SW 1271 (cell line): ENCODE results near the gene LEMD1.

Experiments used
- DNase-seq, 2 experiments: peaks; one replicate each; lab custom pipeline; 2025; lab: John Stamatoyannopoulos, UW

Gene LEMD1

GRCh38 chr1:205354259-205355074, 67.4 kb downstream of the LEMD1 start:
- peak in 1 of 2 experiments; percentile 37 for DNase-seq

DNA sequence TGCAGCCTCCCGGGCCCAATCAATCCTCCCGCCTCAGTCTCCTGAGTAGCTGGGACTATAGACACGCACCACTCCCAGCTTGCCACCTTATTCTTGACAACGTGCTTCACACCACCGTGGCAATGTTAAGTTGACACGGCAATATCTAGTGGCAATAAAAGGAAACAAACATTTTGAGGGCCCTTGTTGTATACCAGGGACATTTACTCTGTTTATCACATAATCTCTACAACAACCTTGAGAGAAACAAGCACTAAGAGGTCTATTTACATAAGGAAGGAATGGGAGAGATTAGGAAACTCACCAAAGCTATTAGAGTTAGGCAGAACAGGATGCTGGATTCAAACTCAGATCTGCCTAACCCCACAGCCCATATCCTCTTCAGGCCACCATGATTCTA, 68.2 kb downstream of the LEMD1 start:
- DNase-seq, result no peak

DNA sequence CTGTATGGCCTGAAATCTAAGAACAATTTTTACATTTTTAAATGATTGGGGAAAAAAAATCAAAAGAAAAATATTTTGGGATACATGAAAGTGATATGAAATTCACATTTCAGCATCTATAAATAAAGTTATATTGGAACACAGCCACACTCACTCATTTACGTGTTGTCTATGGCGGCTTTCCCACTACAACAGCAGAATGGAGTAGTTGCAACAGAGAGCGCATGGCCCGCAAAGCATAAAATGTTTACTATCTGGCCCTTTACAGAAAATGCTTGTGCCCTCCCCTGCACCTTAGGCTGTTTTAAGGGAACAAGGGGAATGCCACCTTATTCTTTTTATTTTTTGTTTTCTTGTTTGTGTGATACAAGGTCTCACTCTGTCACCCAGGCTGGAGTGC, 68.7 kb downstream of the LEMD1 start:
- DNase-seq, result no peak

DNA sequence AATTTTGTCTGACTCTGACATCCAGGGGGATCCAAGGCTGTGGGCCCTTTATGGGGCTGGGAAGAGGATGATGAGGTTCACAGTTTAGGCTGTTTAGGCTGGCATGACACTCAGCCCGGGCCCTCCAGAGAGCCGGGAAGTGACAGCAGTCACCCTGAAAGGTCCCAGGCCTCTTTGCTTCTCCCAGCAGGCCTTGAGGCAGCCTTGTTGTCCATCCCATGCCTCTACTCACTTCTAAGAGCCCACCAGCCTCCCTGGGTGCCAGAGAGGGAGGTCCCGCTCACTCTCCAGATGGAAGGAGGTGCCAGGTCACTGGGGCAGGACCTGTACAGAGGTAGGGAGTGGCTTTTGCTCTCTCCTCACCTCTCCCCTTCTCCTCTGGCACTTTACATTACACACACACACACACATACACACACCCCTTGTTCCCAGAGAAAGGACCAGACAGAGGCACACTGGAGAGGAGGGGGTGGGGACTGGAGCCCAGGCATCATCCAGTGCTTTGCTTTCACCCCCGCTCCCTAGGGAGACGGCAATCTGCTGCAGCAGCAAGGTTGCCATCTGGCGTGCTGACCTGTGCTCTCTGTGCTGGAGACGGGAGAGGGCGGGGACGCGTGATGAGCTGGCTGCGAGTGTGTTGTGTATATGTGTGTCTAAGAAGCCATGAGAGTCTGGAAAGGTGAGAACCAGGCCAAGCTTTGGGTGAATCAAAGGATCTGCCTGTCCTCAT, 69.7 kb downstream of the LEMD1 start:
- no peak for DNase-seq

DNA sequence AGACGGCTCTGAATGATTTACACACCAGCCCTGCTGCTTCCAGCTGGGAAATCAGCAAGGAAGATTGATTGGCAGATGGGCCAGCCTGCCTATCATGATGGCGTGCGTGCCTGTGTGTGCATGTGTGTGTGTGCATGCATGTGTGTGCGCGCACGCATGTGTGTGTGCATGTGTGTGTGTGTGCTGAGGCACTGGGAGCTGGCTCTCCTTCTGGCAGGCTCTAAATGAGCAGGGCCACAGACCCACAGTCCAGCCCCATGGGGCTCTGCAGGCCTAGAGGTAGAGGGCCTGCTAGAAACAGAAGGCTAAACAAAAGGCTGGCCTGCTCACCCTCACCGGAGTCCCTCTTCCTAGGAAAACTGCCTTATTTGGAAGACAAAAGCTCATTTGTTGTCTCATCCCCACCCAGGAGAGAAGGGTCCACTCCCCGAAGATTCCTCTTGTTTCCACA, 71.1 kb downstream of the LEMD1 start:
- no peak for DNase-seq

DNA sequence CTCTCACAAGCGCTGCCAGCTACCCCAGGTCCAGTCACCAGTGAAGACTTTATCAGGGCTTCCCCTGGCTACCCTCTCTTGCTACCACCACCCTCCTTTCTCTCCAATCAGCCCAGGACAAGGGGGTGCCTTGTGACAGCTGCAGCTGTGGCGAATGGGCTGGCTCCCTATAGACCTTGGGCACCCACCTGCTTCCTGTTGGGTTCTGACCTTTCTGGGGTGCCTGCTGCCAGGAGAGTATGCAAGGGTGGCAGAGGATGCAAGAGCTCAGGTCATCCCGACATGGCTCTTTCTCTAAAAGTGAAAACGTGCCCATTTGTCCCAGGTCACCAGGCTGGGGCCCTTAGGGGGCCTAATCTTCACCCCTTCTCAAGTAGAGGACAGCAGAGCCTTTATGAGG, 71.7 kb downstream of the LEMD1 start:
- DNase-seq, result no peak

DNA sequence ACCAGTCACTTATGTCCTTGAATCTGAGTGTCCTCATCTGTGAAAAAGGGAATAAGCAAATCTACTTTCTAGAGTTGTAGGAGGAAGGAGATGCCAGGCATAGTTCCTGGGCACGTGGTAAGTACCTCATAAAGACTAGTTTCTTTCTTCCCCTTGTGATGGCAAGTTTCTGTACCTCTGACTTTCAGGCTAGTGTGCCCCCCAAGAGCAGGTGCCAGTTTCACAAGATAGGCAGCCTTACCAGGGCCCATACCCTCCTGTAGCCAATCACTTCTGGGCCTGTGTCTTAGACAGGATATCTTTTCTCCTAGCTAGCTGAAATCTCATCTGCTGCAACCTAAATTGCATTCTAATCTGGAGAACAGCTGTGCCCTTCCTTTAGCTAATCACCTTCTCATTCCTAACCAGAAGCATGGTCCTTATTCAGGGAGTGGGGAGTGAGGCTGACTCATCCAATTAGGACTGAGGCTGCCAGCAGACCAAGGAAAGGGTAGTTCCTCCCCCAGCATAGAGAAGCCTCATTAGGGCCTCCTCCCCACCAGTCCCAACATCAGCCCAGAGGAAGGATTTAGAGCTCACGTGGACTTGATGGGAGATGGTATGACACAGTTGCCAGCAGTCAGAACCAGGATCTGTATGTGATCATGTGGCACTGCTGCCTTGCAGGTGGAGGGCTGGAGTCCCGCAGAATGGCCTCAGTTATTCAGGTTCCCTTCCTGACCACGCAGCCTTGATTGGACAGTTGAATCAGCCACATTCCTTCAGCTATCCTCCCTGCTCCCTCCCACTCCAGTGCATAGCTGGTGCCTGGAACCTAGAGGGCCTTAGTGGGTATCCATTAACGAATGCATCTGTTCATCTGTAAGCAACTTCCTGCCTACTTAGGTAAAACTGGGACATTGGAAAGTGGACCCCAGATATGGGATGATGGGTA, 73.0 kb downstream of the LEMD1 start:
- no peak for DNase-seq

DNA sequence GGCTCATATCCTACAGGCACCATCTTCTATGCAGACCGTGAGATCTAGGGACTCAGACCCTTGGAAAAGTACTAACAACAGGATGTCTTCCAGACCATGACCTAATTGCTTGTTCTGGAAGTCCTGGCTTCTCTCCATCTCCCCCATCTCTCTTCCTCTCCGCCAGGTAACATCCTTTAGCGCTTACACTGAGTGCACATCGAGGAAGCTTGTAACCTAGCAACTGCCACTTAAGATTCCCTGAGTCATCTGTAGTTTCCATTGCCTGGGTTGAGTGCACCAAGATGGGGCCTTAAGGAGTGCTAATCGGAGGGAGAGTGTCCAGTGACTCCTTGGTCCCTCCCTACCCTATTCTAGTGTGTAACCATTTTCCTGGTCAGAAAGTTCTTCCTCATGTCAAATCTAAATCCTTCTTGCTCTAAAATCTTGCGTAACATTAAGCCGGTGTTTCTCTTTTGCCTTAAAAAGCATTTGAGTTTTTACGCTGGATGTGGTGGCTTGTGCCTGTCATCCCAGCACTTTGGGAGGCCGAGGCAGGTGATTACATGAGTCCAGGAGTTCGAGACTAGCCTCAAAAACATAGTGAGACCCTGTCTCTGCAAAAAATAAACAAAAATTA, 74.8 kb downstream of the LEMD1 start:
- DNase-seq, result no peak

DNA sequence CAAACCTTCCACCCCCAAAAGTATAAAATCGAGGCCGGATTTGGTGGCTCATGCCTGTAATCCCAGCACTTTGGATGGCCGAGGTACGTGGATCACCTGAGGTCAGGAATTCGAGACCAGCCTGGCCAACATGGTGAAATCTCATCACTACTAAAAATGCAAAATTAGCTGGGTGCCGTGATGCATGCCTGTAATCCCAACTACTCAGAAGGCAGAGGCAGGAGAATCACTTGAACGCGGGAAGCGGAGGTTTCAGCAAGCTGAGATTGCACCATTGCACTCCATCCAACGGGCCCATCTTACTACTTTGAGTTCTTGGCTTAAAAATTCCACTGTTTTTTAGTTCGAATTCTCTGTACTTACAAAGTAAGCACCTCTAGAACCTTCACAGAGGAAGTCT, 76.1 kb downstream of the LEMD1 start:
- no peak for DNase-seq

- DNase-seq, result no peak
Observed at GRCh38 chr1:205344066-205344928, 77.6 kb downstream of the LEMD1 start.

GRCh38 chr1:205343431-205344065, 78.3 kb downstream of the LEMD1 start:
- no peak for DNase-seq

- no peak for DNase-seq
Observed at GRCh38 chr1:205342986-205343385, 78.9 kb downstream of the LEMD1 start.

DNA sequence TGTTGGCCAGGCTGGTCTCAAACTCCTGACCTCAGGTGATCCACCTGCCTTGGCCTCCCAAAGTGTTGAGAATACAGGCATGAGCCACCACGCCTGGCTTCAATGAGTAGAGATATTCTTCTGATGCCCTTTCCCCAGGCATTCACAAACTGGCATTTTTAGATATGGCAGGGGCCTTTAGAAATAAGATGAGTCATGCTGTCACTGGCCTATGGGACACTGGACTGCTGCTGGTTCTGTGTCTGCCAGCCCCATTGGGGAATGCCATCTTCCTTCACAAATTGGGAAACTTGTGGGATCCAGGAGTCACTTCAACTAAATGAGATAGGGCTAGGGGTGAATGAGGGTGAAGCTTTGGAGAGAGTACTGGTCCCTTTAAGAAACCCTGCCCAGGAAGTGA, 81.2 kb downstream of the LEMD1 start:
- DNase-seq, result no peak

DNA sequence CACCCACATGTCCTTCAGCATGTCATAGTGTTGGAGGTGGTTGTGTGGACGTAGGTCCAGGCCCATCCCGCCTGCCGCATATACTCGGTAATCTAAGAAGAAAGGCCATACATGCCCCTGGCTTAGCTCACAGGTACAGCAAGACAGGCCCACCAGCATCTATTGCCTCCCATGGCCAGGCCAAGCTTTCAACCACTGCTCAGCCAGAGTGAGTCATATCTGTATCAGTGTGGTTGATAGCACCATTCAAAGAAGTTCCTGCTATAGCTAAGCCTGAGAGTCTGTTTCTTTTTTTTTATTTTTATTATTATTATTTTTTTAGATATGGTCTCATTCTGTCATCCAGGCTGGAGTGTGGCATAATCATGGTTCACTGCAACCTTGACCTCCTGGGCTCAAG, 82.1 kb downstream of the LEMD1 start:
- no peak for DNase-seq

GRCh38 chr1:205339197-205339702, 82.6 kb downstream of the LEMD1 start:
- DNase-seq, result no peak

DNA sequence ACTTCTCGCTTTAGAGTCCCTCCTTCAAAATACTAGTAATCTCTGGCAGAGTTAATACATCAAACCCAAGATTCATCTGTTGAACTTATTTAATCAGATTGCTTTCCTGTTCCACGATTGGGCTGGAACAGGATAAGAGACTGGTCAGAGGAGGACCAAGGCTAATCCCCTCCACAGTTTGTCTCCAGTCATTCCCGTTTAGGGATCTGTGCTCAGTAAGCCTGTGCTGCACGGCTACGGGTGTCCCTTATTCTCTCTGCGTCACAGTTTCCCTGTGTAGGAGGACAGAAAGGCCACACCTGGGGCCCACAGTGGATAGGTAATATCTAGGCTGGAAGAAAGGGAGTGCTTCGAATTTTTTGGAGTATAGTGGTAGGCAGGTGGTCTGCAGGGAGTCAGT, 83.8 kb downstream of the LEMD1 start:
- no peak for DNase-seq

DNA sequence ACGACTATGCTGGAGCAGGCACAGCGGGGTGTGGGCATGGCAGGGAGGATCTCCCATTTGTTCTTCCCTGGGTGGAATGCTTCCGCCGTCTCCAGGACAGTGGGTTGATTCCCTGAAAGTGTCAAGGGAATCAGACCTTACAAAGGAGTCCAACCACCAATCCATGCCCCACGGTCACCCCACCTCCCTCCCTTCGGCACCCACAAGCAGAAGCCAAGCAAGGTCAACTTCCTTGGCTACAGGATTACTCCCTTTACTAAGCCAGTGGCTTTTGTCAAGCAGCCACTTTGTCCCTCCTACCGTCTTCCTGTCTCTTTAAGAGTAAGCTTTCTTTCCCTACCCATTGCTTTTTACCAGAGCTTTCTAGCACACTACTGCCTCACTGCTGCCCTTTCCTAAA, 84.4 kb downstream of the LEMD1 start:
- DNase-seq, result no peak

GRCh38 chr1:205335692-205336091, 86.2 kb downstream of the LEMD1 start:
- peak in 1 of 2 experiments; percentile 65 for DNase-seq

DNA sequence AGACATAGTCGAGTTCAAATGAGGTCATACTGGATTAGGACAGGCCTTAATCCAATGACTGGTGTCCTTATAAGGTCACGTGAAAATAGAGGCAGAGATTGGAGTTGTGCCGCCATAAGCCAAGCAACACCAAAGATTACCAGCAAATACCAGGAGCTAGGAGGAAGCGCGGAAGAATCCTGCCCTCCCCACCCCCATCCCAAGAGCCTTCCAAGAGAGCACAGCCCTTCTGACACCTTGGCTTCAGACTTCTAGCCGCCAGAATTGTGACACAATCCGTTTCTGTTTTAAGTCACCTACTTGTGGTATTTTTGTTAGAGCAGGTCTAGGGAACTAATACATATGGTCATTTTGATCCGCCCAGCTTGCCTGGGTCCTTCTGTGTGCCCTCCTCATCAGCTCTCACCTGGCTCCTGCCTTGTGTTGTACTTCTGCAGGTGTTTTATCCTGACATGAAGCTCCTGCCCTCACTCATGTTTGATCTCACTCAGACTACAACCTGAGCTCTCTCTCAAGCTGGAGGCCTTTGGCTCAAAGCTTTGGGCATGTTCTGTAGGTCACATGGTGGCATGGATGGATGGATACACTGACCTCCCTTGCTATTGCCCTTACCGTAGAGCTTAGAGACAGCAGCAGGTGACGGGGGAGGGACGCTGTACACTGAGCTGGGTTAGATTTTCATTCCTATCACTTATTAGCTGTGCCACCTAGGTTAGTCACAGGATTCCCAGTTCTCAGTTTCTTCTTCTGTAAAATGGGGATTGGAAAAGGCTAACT, 89.7 kb downstream of the LEMD1 start:
- DNase-seq, result no peak
